ENCODE measurements around the gene CELSR1. TPM values are rescaled to one million over a fixed set of nuclear protein-coding genes. Genes with fewer than 3 reads are reported as not detected.

The CELSR1 gene
- total RNA-seq, 1 donor from 2014 or later, result 27.6 TPM

- Histone ChIP-seq H3K4me1 (ENCODE audit: insufficient read depth, low read length) (no peaks in the 10 kb centered on the region), H3K9ac (ENCODE audit: low read length) (no peak overlapping the region), H3K36me3 (ENCODE audit: insufficient read depth, low read length) (peaks cover 7% of the 10 kb centered on the region), H3K4me3 (ENCODE audit: insufficient read depth, low read depth, low read length) (no peak overlapping the region), H3K27me3 (ENCODE audit: insufficient read depth, low read length) (no peaks in the 10 kb centered on the region), H2AFZ (ENCODE audit: low read depth, low read length) (no peak overlapping the region), H3K79me2 (ENCODE audit: insufficient read depth, low read length) (no peaks in the 10 kb centered on the region), H4K20me1 (ENCODE audit: insufficient read depth, low read length) (no peaks in the 10 kb centered on the region), H3K9me3 (ENCODE audit: insufficient read depth, low read depth, low read length) (no peaks in the 10 kb centered on the region), H3K4me2 (ENCODE audit: low read length) (no peak overlapping the region), H3K27ac (ENCODE audit: low read depth, low read length) (no peak overlapping the region)
- no peak for TF ChIP-seq EZH2 (IDR thresholded peaks at IDR 0.05; ENCODE audit: insufficient read depth, low read length)
- TF ChIP-seq CTCF (IDR thresholded peaks at IDR 0.05; ENCODE audit: insufficient read depth, low read depth, low read length), result no peak
- Mint-ChIP-seq H3K4me1 (ENCODE audit: low read depth, unreplicated experiment) (peaks cover 8% of the 10 kb centered on the region), H3K27ac (ENCODE audit: unreplicated experiment) (no peak overlapping the region), H3K36me3 (ENCODE audit: low read depth, unreplicated experiment) (peaks cover 1% of the 10 kb centered on the region), H3K9me3 (ENCODE audit: unreplicated experiment) (no peaks in the 10 kb centered on the region), H3K4me3 (ENCODE audit: unreplicated experiment) (no peak overlapping the region), H3K27me3 (ENCODE audit: low read depth, unreplicated experiment) (peaks cover 3% of the 10 kb centered on the region)
- DNase-seq (ENCODE audit: low read depth) (no peak), FAIRE-seq (no peak)
Observed at GRCh38 chr22:46328797-46329196, 208.6 kb downstream of the CELSR1 start.

- no peak overlapping the region for H2AFZ ChIP-seq (ENCODE audit: low read depth, low read length)
- no peaks in the 10 kb centered on the region for H3K9me3 ChIP-seq (ENCODE audit: insufficient read depth, low read depth, low read length)
- no peak overlapping the region for H3K4me3 Mint-ChIP-seq (ENCODE audit: unreplicated experiment)
- no peak for TF ChIP-seq CTCF (IDR thresholded peaks at IDR 0.05; ENCODE audit: insufficient read depth, low read depth, low read length)
- no peak for TF ChIP-seq EZH2 (IDR thresholded peaks at IDR 0.05; ENCODE audit: insufficient read depth, low read length)
- H3K9ac ChIP-seq (ENCODE audit: low read length), result no peak overlapping the region
- H3K27ac ChIP-seq (ENCODE audit: low read depth, low read length), result no peak overlapping the region
- H3K79me2 ChIP-seq (ENCODE audit: insufficient read depth, low read length), result no peaks in the 10 kb centered on the region
- FAIRE-seq, result no peak
- H3K27me3 Mint-ChIP-seq (ENCODE audit: low read depth, unreplicated experiment), result peaks cover 3% of the 10 kb centered on the region
- H4K20me1 ChIP-seq (ENCODE audit: insufficient read depth, low read length), result no peaks in the 10 kb centered on the region
- no peaks in the 10 kb centered on the region for H3K4me1 ChIP-seq (ENCODE audit: insufficient read depth, low read length)
- H3K36me3 Mint-ChIP-seq (ENCODE audit: low read depth, unreplicated experiment), result peaks cover 1% of the 10 kb centered on the region
- H3K36me3 ChIP-seq (ENCODE audit: insufficient read depth, low read length), result peaks cover 7% of the 10 kb centered on the region
- H3K4me3 ChIP-seq (ENCODE audit: insufficient read depth, low read depth, low read length), result no peak overlapping the region
- peaks cover 8% of the 10 kb centered on the region for H3K4me1 Mint-ChIP-seq (ENCODE audit: low read depth, unreplicated experiment)
- no peaks in the 10 kb centered on the region for H3K9me3 Mint-ChIP-seq (ENCODE audit: unreplicated experiment)
- no peak overlapping the region for H3K4me2 ChIP-seq (ENCODE audit: low read length)
- H3K27me3 ChIP-seq (ENCODE audit: insufficient read depth, low read length), result no peaks in the 10 kb centered on the region
- no peak for DNase-seq (ENCODE audit: low read depth)
- H3K27ac Mint-ChIP-seq (ENCODE audit: unreplicated experiment), result no peak overlapping the region
Observed at GRCh38 chr22:46327691-46328465, 209.5 kb downstream of the CELSR1 start.

GRCh38 chr22:46326066-46326680 is 211.2 kb downstream of the CELSR1 start:
- H3K27ac Mint-ChIP-seq (ENCODE audit: unreplicated experiment), result no peak overlapping the region
- peaks cover 1% of the 10 kb centered on the region for H3K36me3 Mint-ChIP-seq (ENCODE audit: low read depth, unreplicated experiment)
- H3K9me3 Mint-ChIP-seq (ENCODE audit: unreplicated experiment), result no peaks in the 10 kb centered on the region
- no peak overlapping the region for H3K4me3 Mint-ChIP-seq (ENCODE audit: unreplicated experiment)
- Histone ChIP-seq H3K27me3 (ENCODE audit: insufficient read depth, low read length) (no peaks in the 10 kb centered on the region), H3K36me3 (ENCODE audit: insufficient read depth, low read length) (peaks cover 7% of the 10 kb centered on the region), H3K9me3 (ENCODE audit: insufficient read depth, low read depth, low read length) (no peaks in the 10 kb centered on the region), H3K4me2 (ENCODE audit: low read length) (no peak overlapping the region), H3K27ac (ENCODE audit: low read depth, low read length) (no peak overlapping the region), H3K4me1 (ENCODE audit: insufficient read depth, low read length) (no peaks in the 10 kb centered on the region), H3K9ac (ENCODE audit: low read length) (no peak overlapping the region), H3K79me2 (ENCODE audit: insufficient read depth, low read length) (peaks cover 9% of the 10 kb centered on the region), H4K20me1 (ENCODE audit: insufficient read depth, low read length) (no peaks in the 10 kb centered on the region), H3K4me3 (ENCODE audit: insufficient read depth, low read depth, low read length) (no peak overlapping the region), H2AFZ (ENCODE audit: low read depth, low read length) (no peak overlapping the region)
- peaks cover 5% of the 10 kb centered on the region for H3K27me3 Mint-ChIP-seq (ENCODE audit: low read depth, unreplicated experiment)
- FAIRE-seq (no peak), DNase-seq (ENCODE audit: low read depth) (no peak)
- TF ChIP-seq EZH2 (IDR thresholded peaks at IDR 0.05; ENCODE audit: insufficient read depth, low read length) (no peak), CTCF (IDR thresholded peaks at IDR 0.05; ENCODE audit: insufficient read depth, low read depth, low read length) (no peak)
- H3K4me1 Mint-ChIP-seq (ENCODE audit: low read depth, unreplicated experiment), result no peaks in the 10 kb centered on the region
